ENCODE data around the gene AK5. TPM values are rescaled to one million over a fixed set of nuclear protein-coding genes. Genes with fewer than 3 reads are reported as not detected.
A peak's percentile ranks its signal among the peaks of the same experiment; 100 is the strongest.

AK5 gene
- polyA plus RNA-seq, 3 donors: 0.34 to 0.72 (median 0.48) TPM

DNA sequence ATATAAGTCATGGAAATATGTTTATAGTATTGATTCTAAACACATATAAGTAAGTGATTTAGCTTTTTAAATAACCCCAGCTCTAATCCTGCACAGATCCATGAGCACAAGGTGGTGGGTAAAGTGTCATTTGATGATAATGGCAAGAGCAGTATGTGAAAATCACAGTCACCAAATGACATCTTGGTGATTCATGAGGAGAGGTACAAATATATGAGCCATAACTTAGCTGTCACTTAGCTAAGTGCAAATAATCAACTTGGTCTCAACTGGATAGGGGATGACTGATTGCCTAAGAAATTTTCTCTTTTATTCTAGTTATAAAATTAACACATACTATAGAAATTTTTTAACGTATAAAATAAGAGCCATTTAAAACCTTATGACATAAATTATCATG, 202.5 kb downstream of the AK5 start:
- H3K4me3 Mint-ChIP-seq: no peak overlapping the region
- H3K9me3 Mint-ChIP-seq: no peaks in the 10 kb centered on the region
- H3K4me1 Mint-ChIP-seq: no peaks in the 10 kb centered on the region
- no peak for DNase-seq
- Histone ChIP-seq H3K4me1 (ENCODE audit: control insufficient read depth in 1 of 2, insufficient read depth in 2 of 2, low read length in 2 of 2) (no peaks in the 10 kb centered on the region), H3K79me2 (ENCODE audit: insufficient read depth, low read length) (no peaks in the 10 kb centered on the region), H3K27me3 (ENCODE audit: control insufficient read depth in 2 of 2, insufficient read depth in 2 of 2, low read length in 2 of 2) (no peaks in the 10 kb centered on the region), H3K36me3 (replicated peaks in 1 of 2; ENCODE audit: control insufficient read depth in 1 of 2, insufficient read depth in 2 of 2, low read length in 2 of 2) (no peaks in the 10 kb centered on the region), H3K9ac (ENCODE audit: insufficient read depth, low read length, poor library complexity, severe bottlenecking) (no peak overlapping the region), H3K27ac (ENCODE audit: low read depth in 1 of 2, low read length in 2 of 2) (no peak overlapping the region), H4K20me1 (ENCODE audit: insufficient read depth, low read length) (no peaks in the 10 kb centered on the region), H3K4me3 (replicated peaks in 1 of 3; ENCODE audit: low read depth in 2 of 3, low read length in 3 of 3) (no peak overlapping the region), H3K9me3 (replicated peaks in 1 of 2; ENCODE audit: control insufficient read depth in 1 of 2, insufficient read depth in 1 of 2, low read length in 2 of 2) (no peaks in the 10 kb centered on the region), H2AFZ (ENCODE audit: insufficient read depth, low read depth, low read length, poor library complexity, severe bottlenecking) (no peak overlapping the region), H3K4me2 (replicated peaks; ENCODE audit: extremely low read depth, low read length, poor library complexity, severe bottlenecking) (no peak overlapping the region)
- TF ChIP-seq, protein P1, sequence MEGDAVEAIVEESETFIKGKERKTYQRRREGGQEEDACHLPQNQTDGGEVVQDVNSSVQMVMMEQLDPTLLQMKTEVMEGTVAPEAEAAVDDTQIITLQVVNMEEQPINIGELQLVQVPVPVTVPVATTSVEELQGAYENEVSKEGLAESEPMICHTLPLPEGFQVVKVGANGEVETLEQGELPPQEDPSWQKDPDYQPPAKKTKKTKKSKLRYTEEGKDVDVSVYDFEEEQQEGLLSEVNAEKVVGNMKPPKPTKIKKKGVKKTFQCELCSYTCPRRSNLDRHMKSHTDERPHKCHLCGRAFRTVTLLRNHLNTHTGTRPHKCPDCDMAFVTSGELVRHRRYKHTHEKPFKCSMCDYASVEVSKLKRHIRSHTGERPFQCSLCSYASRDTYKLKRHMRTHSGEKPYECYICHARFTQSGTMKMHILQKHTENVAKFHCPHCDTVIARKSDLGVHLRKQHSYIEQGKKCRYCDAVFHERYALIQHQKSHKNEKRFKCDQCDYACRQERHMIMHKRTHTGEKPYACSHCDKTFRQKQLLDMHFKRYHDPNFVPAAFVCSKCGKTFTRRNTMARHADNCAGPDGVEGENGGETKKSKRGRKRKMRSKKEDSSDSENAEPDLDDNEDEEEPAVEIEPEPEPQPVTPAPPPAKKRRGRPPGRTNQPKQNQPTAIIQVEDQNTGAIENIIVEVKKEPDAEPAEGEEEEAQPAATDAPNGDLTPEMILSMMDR (IDR thresholded peaks at IDR 0.05): no peak
- no peaks in the 10 kb centered on the region for H3K27me3 Mint-ChIP-seq (ENCODE audit: low read depth in 3 of 3)
- H3K27ac Mint-ChIP-seq: no peak overlapping the region
- no CpG with 5 or more reads among the region's 1 CpG for whole genome bisulfite sequencing (ENCODE audit: insufficient coverage)
- H3K36me3 Mint-ChIP-seq: no peaks in the 10 kb centered on the region
- intact Hi-C loops (cut with micrococcal nuclease): no loop called here

DNA sequence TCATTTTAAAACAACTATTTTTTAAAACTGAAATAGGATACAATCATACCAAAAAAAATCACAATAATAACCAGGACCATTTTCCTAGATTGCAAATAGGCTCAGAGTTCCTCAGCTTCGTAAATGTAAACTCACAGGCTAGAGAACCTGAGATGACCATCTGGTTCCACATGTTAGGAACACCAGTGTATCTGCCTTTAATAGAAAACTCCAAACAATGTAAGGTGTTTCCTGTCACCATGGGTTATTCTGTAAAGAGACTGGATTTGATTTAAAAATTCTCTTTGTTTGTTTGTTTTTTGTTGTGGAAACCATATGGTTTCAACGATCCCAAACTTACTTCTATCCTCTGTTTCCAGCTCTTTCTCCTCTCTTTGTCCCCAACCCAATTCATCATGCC, 203.1 kb downstream of the AK5 start:
- Mint-ChIP-seq H3K36me3 (no peaks in the 10 kb centered on the region), H3K9me3 (no peaks in the 10 kb centered on the region), H3K4me3 (no peak overlapping the region), H3K27ac (peak overlapping the region in 1 of 7 donors; percentile 19), H3K4me1 (no peaks in the 10 kb centered on the region), H3K27me3 (ENCODE audit: low read depth in 3 of 3) (no peaks in the 10 kb centered on the region)
- no peak for DNase-seq
- Histone ChIP-seq H3K27ac (ENCODE audit: low read depth in 1 of 2, low read length in 2 of 2) (no peak overlapping the region), H3K9ac (ENCODE audit: insufficient read depth, low read length, poor library complexity, severe bottlenecking) (no peak overlapping the region), H3K79me2 (ENCODE audit: insufficient read depth, low read length) (no peaks in the 10 kb centered on the region), H3K27me3 (ENCODE audit: control insufficient read depth in 2 of 2, insufficient read depth in 2 of 2, low read length in 2 of 2) (no peaks in the 10 kb centered on the region), H2AFZ (ENCODE audit: insufficient read depth, low read depth, low read length, poor library complexity, severe bottlenecking) (no peak overlapping the region), H3K4me2 (replicated peaks; ENCODE audit: extremely low read depth, low read length, poor library complexity, severe bottlenecking) (no peak overlapping the region), H3K36me3 (replicated peaks in 1 of 2; ENCODE audit: control insufficient read depth in 1 of 2, insufficient read depth in 2 of 2, low read length in 2 of 2) (no peaks in the 10 kb centered on the region), H3K4me1 (ENCODE audit: control insufficient read depth in 1 of 2, insufficient read depth in 2 of 2, low read length in 2 of 2) (no peaks in the 10 kb centered on the region), H3K9me3 (replicated peaks in 1 of 2; ENCODE audit: control insufficient read depth in 1 of 2, insufficient read depth in 1 of 2, low read length in 2 of 2) (no peaks in the 10 kb centered on the region), H4K20me1 (ENCODE audit: insufficient read depth, low read length) (no peaks in the 10 kb centered on the region), H3K4me3 (replicated peaks in 1 of 3; ENCODE audit: low read depth in 2 of 3, low read length in 3 of 3) (no peak overlapping the region)
- TF ChIP-seq, protein P1 (IDR thresholded peaks at IDR 0.05): no peak
- intact Hi-C loops (cut with micrococcal nuclease): no loop called here
- 100% methylated on average over 1 of the region's 2 CpGs for WGBS (ENCODE audit: insufficient coverage)
